ENCODE data around the gene C19orf81. TPM values are rescaled to one million over a fixed set of nuclear protein-coding genes. Genes with fewer than 3 reads are reported as not detected.

C19orf81 gene
- total RNA-seq, 1 experiment from 2014 or later: 14.5 TPM

GRCh38 chr19:50633359-50633758, 15.9 kb upstream of the C19orf81 start:
- Histone ChIP-seq H4K20me1 (ENCODE audit: insufficient read depth) (no peaks in the 10 kb centered on the region), H3K9me2 (ENCODE audit: insufficient read depth) (no peaks in the 10 kb centered on the region), H2AFZ (ENCODE audit: low read depth, low read length, poor library complexity, severe bottlenecking) (no peak overlapping the region), H3K9ac (ENCODE audit: low read length) (no peak overlapping the region), H3K4me3 (replicated peaks in 1 of 2; ENCODE audit: low read depth in 1 of 2, low read length in 2 of 2) (no peak overlapping the region), H3K4me2 (ENCODE audit: low read length) (no peak overlapping the region), H3K79me2 (ENCODE audit: insufficient read depth, low read length) (no peaks in the 10 kb centered on the region), H3K27me3 (ENCODE audit: insufficient read depth, low read length) (peaks cover 6% of the 10 kb centered on the region; the same call in 1 of the 2 replicates), H3K9me3 (ENCODE audit: control insufficient read depth in 1 of 2, insufficient read depth in 1 of 2, low read depth in 1 of 2, low read length in 2 of 2) (peaks cover 7% of the 10 kb centered on the region in 2 experiments; a peak in 2 of 4 replicates), H3K36me3 (ENCODE audit: control insufficient read depth in 1 of 2, insufficient read depth in 2 of 2, low read length in 2 of 2) (no peaks in the 10 kb centered on the region), H3K27ac (ENCODE audit: low read depth, low read length) (no peak overlapping the region), H3K4me1 (ENCODE audit: control insufficient read depth in 1 of 2, insufficient read depth in 2 of 2, low read length in 2 of 2) (no peaks in the 10 kb centered on the region)
- DNase-seq (ENCODE audit: low read depth, low spot score): no peak
- TF ChIP-seq ATF3 (IDR thresholded peaks at IDR 0.05): no peak
- TF ChIP-seq POLR2AphosphoS5 (IDR thresholded peaks at IDR 0.05; ENCODE audit: low read depth, low read length): no peak
- TF ChIP-seq REST (IDR thresholded peaks at IDR 0.05; ENCODE audit: low read depth): no peak
- intact Hi-C loops (cut with micrococcal nuclease): no loop called here
- ChIA-PET CTCF (no interaction called here), RAD21 (ENCODE audit: low non-redundant PET in 1 of 2, low total read pairs in 2 of 2, uncharacterized antibody in 2 of 2, unreplicated experiment in 2 of 2) (no interaction called here), POLR2A (no interaction called here)
- no TSS peak for BruUV-seq (replicated peaks)
- ATAC-seq: no peak

- POLR2A ChIA-PET: no interaction called here
- H3K4me1 ChIP-seq (ENCODE audit: control insufficient read depth in 1 of 2, insufficient read depth in 2 of 2, low read length in 2 of 2): peaks cover 0 to 1% of the 10 kb centered on the region in 2 experiments; a peak in 1 of 4 replicates
- TF ChIP-seq ZFX (IDR thresholded peaks at IDR 0.05) (no peak), REST (IDR thresholded peaks at IDR 0.05; ENCODE audit: low read depth) (no peak), ATF3 (IDR thresholded peaks at IDR 0.05) (no peak)
- no peak overlapping the region for H3K4me3 ChIP-seq (replicated peaks in 1 of 2; ENCODE audit: low read depth in 1 of 2, low read length in 2 of 2)
- no peak overlapping the region for H2AFZ ChIP-seq (ENCODE audit: low read depth, low read length, poor library complexity, severe bottlenecking)
- no TSS peak for BruUV-seq (replicated peaks)
- ATAC-seq: no peak
- H3K9me2 ChIP-seq (ENCODE audit: insufficient read depth): no peaks in the 10 kb centered on the region
- H3K9ac ChIP-seq (ENCODE audit: low read length): no peak overlapping the region
- H3K9me3 ChIP-seq (ENCODE audit: control insufficient read depth in 1 of 2, insufficient read depth in 1 of 2, low read depth in 1 of 2, low read length in 2 of 2): peaks cover 7% of the 10 kb centered on the region in 2 experiments; a peak in 2 of 4 replicates
- no peaks in the 10 kb centered on the region for H3K79me2 ChIP-seq (ENCODE audit: insufficient read depth, low read length)
- CTCF ChIA-PET: no interaction called here
- H3K27me3 ChIP-seq (ENCODE audit: insufficient read depth, low read length): peaks cover 12% of the 10 kb centered on the region; the same call in 1 of the 2 replicates
- H3K36me3 ChIP-seq (ENCODE audit: control insufficient read depth in 1 of 2, insufficient read depth in 2 of 2, low read length in 2 of 2): no peaks in the 10 kb centered on the region
- no peak overlapping the region for H3K27ac ChIP-seq (ENCODE audit: low read depth, low read length)
- intact Hi-C loops (cut with micrococcal nuclease): no loop called here
- H3K4me2 ChIP-seq (ENCODE audit: low read length): no peak overlapping the region
- no peaks in the 10 kb centered on the region for H4K20me1 ChIP-seq (ENCODE audit: insufficient read depth)
- RAD21 ChIA-PET (ENCODE audit: low non-redundant PET in 1 of 2, low total read pairs in 2 of 2, uncharacterized antibody in 2 of 2, unreplicated experiment in 2 of 2): no interaction called here
- no peak for DNase-seq (ENCODE audit: low read depth, low spot score)
These were observed 15.3 kb upstream of the C19orf81 start for GRCh38 chr19:50633973-50634372.

All from HCT116 (cell line).